Right atrium auricular region (tissue), 2 donors: ENCODE measurements around the gene KL. TPM values are rescaled to one million over a fixed set of nuclear protein-coding genes. Genes with fewer than 3 reads are reported as not detected.

Experiments used
- DNase-seq: peaks from one replicate; pipeline ENCODE4 v3.0.0-alpha.2; 2019; ENCODE audit warnings: low spot score
- H3K27ac ChIP-seq, 2 donors: fragments of 200-600 bp; sonication (generic); 1 replicate in 1 of 2; 2 replicates in 1 of 2; pipeline ENCODE4 v1.5.1; 2016 to 2019
- H3K27me3 ChIP-seq, 2 donors: fragments of 200-600 bp; sonication (generic); one replicate each; pipeline versions ENCODE4 v1.5.1 to v1.6.0; 2017 to 2019
- H3K36me3 ChIP-seq: fragments of 200-600 bp; sonication (generic); one replicate; pipeline ENCODE4 v1.5.1; 2016
- H3K4me1 ChIP-seq, 2 donors: fragments of 200-600 bp; sonication (generic); one replicate each; pipeline versions ENCODE4 v1.5.1 to v1.6.0; 2017 to 2019
- H3K4me3 ChIP-seq, 2 donors: fragments of 200-600 bp; sonication (generic); 1 replicate in 1 of 2; 2 replicates in 1 of 2; pipeline ENCODE4 v1.5.1; 2017 to 2019; ENCODE audit warnings: mild to moderate bottlenecking in 1 of 2, moderate library complexity in 1 of 2
- H3K9me3 ChIP-seq, 2 donors: fragments of 200-600 bp; sonication (generic); one replicate each; pipeline ENCODE4 v1.5.1; 2019
- total RNA-seq, 2 donors: library from RNA; depleted of rRNA; stranded (reverse); fragments of >200 nt; gene quantifications; one replicate each; pipeline ENCODE4 v1.1.0, GENCODE V29; 2016
- TF ChIP-seq, protein P1 (sequence below), 2 donors: fragments of 200-600 bp; sonication (generic); IDR thresholded peaks; one replicate each; pipeline ENCODE4 v1.5.1; 2019; ENCODE audit warnings: antibody characterized with exemption in 2 of 2

Gene KL
- total RNA-seq: 1 to 10 TPM; 1.4 to 2.4 TPM

DNA sequence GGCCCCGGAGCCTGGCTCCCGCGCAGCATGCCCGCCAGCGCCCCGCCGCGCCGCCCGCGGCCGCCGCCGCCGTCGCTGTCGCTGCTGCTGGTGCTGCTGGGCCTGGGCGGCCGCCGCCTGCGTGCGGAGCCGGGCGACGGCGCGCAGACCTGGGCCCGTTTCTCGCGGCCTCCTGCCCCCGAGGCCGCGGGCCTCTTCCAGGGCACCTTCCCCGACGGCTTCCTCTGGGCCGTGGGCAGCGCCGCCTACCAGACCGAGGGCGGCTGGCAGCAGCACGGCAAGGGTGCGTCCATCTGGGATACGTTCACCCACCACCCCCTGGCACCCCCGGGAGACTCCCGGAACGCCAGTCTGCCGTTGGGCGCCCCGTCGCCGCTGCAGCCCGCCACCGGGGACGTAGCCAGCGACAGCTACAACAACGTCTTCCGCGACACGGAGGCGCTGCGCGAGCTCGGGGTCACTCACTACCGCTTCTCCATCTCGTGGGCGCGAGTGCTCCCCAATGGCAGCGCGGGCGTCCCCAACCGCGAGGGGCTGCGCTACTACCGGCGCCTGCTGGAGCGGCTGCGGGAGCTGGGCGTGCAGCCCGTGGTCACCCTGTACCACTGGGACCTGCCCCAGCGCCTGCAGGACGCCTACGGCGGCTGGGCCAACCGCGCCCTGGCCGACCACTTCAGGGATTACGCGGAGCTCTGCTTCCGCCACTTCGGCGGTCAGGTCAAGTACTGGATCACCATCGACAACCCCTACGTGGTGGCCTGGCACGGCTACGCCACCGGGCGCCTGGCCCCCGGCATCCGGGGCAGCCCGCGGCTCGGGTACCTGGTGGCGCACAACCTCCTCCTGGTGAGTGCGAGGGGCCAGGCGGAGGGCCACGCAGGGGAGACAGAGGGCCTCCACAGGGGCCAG lies at the start of gene KL:
Gene KL (plus strand): TSS at position 10 of the 909 bp plus-strand sequence. CDS start 18 bp downstream, at position 28.
- TF ChIP-seq, protein P1, sequence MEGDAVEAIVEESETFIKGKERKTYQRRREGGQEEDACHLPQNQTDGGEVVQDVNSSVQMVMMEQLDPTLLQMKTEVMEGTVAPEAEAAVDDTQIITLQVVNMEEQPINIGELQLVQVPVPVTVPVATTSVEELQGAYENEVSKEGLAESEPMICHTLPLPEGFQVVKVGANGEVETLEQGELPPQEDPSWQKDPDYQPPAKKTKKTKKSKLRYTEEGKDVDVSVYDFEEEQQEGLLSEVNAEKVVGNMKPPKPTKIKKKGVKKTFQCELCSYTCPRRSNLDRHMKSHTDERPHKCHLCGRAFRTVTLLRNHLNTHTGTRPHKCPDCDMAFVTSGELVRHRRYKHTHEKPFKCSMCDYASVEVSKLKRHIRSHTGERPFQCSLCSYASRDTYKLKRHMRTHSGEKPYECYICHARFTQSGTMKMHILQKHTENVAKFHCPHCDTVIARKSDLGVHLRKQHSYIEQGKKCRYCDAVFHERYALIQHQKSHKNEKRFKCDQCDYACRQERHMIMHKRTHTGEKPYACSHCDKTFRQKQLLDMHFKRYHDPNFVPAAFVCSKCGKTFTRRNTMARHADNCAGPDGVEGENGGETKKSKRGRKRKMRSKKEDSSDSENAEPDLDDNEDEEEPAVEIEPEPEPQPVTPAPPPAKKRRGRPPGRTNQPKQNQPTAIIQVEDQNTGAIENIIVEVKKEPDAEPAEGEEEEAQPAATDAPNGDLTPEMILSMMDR (IDR thresholded peaks at IDR 0.05): peak in 1 of 2 donors; percentile 38
- Histone ChIP-seq H3K9me3 (no peaks in the 10 kb centered on the region), H3K27ac (peak within 1 kb of the TSS; percentile 73 to 84), H3K27me3 (no peaks in the 10 kb centered on the region), H3K4me1 (peaks cover 4 to 18% of the 10 kb centered on the region in 2 donors), H3K36me3 (no peaks in the 10 kb centered on the region), H3K4me3 (peak within 1 kb of the TSS; percentile 48 to 68)
- no peak for DNase-seq

- H3K36me3 ChIP-seq: no peaks in the 10 kb centered on the region
- no peak for DNase-seq
- no peak overlapping the region for H3K27ac ChIP-seq
- H3K27me3 ChIP-seq: no peaks in the 10 kb centered on the region
- H3K4me3 ChIP-seq: no peak overlapping the region
- H3K9me3 ChIP-seq: no peaks in the 10 kb centered on the region
- TF ChIP-seq, protein P1 (IDR thresholded peaks at IDR 0.05): no peak
- H3K4me1 ChIP-seq: peaks cover 0 to 9% of the 10 kb centered on the region in 2 donors
These were observed 48.5 kb upstream of the KL start for GRCh38 chr13:32967584-32968182.

DNA sequence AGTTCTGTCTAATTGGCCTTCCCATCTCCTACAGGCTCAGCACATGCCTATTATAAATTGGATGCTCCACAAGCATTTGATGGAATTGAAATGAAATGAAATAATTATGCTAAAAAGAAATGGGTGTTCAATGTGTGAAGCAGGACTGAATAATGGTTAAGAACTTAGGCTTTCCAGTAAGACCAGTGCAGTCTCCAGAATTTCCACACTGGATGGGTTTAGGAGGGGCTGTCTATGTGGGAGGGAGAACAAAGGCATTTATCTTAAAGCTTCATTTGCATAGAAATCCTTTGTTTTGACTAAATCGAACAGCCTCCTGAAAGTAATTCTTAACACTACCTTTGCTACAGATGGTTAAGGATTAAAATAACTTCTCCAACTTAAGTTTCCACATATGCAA lies 47.9 kb upstream of the KL start:
- no peak for DNase-seq
- Histone ChIP-seq H3K9me3 (no peaks in the 10 kb centered on the region), H3K4me3 (no peak overlapping the region), H3K36me3 (no peaks in the 10 kb centered on the region), H3K4me1 (peaks cover 0 to 9% of the 10 kb centered on the region in 2 donors), H3K27me3 (no peaks in the 10 kb centered on the region), H3K27ac (no peak overlapping the region)
- TF ChIP-seq, protein P1 (IDR thresholded peaks at IDR 0.05): no peak

GRCh38 chr13:32968793-32969192 lies 47.4 kb upstream of the KL start:
- H3K9me3 ChIP-seq: no peaks in the 10 kb centered on the region
- H3K36me3 ChIP-seq: no peaks in the 10 kb centered on the region
- peaks cover 0 to 9% of the 10 kb centered on the region in 2 donors for H3K4me1 ChIP-seq
- no peaks in the 10 kb centered on the region for H3K27me3 ChIP-seq
- peak overlapping the region; percentile 61 to 72 for H3K27ac ChIP-seq
- no peak for DNase-seq
- TF ChIP-seq, protein P1 (IDR thresholded peaks at IDR 0.05): no peak
- H3K4me3 ChIP-seq: no peak overlapping the region

- no peaks in the 10 kb centered on the region for H3K36me3 ChIP-seq
- no peaks in the 10 kb centered on the region for H3K9me3 ChIP-seq
- TF ChIP-seq, protein P1 (IDR thresholded peaks at IDR 0.05): no peak
- peak overlapping the region; percentile 61 to 72 for H3K27ac ChIP-seq
- H3K4me3 ChIP-seq: peak overlapping the region in 1 of 2 donors; percentile 28
- no peaks in the 10 kb centered on the region for H3K27me3 ChIP-seq
- peaks cover 0 to 9% of the 10 kb centered on the region in 2 donors for H3K4me1 ChIP-seq
- DNase-seq: peak; percentile 59
These were observed 46.7 kb upstream of the KL start for GRCh38 chr13:32969516-32969941.
